ENCODE measurements around the gene PMPCA. TPM values are rescaled to one million over a fixed set of nuclear protein-coding genes. Genes with fewer than 3 reads are reported as not detected.

The PMPCA gene
- total RNA-seq, 2 donors from 2014 or later = 89.7 to 123 TPM

DNA sequence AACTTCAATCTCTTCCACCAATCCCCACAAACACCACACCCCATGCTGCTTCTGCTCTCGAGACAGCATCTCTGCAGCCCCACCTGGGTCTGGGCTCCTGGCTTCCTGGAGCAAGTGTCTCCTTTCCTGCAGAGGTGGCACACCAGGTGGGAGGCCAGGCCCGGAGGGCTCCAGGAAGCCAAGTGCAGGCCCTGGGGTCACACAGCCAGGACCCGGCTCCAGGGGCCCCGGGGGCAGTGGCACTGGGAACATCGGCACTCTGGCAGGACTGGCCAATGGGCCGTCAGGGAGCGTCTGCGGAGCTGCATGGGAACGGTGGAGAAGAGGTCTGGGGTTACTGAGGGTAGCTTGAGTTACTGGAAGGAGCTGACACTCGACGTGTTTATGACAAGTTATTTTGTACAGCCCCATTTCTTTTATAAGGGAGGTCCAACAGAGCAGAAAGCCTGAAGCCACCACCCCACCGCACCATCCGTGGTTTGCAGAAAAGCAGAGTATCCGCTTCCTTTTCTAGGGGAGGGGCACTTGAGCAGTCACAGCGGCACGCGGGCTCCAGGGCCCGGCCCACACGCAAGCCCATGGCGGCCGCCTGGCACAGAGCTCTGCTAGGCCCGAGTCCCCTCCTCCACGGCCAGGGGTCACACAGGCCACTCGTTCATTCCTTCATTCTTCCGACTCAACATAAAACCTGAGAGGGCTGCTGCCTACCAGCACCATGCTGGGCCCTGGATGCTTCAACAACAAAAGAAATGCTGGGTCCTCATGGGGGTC, 43.8 kb downstream of the PMPCA start:
- peaks cover 92% of the 10 kb centered on the region for H3K36me3 Mint-ChIP-seq (ENCODE audit: low read depth)
- no peak for ATAC-seq (replicated peaks)

DNA sequence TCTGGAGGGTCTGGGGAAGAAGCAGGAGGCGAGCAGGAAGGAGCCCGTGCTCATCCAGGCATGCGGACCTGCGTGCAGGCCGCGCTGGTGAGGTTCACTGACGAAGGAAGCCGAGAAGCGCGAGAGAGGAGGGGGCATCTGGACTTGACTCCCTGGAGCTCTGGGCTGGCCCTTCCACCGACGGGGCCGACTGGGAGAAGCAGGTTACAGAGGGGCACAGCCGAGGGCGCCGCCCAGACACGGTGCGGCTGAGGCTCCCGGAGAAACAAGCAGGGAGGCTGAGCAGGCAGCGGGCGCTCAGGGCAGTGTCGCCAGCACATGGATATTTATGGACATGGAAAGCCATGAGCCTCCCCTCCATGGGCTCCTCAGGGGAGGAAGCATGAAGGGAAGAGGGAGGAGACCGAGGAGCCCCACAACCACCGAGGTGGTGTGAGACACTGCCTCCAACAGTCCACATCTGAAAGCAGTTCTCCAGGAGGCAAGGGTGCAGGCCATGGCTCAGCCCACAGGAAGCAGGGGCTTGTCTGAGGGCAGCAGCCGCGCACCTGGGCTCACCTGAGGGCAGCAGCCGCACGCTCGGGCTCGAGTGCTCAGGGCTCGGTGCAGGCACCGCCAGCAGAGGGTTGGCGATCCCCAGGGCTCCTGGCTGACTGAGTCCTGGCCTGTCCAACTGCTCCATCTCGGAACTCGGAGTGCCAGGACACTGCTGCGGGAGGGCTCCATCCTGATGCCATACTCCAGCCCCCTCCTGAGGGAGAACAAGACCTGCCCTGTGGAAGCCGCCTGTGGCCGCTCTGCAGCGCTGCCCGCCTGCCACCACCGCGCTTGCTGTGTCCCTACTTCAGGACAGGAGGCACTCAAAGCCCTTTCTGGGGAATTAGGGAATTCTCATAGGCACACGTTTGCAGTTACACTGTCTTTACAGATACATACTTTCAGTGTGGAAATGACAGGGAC, 44.9 kb downstream of the PMPCA start:
- ATAC-seq (replicated peaks) = no peak
- Mint-ChIP-seq H3K27me3 (no peaks in the 10 kb centered on the region), H3K9me3 (no peaks in the 10 kb centered on the region), H3K4me3 (no peak overlapping the region), H3K4me1 (no peaks in the 10 kb centered on the region), H3K36me3 (ENCODE audit: low read depth) (peaks cover 95% of the 10 kb centered on the region), H3K27ac (no peak overlapping the region)

More for the DNA sequence above, 43.8 kb downstream of the PMPCA start:
- Mint-ChIP-seq H3K4me1 (no peaks in the 10 kb centered on the region), H3K27ac (no peak overlapping the region), H3K9me3 (no peaks in the 10 kb centered on the region), H3K27me3 (no peaks in the 10 kb centered on the region), H3K4me3 (no peak overlapping the region)

DNA sequence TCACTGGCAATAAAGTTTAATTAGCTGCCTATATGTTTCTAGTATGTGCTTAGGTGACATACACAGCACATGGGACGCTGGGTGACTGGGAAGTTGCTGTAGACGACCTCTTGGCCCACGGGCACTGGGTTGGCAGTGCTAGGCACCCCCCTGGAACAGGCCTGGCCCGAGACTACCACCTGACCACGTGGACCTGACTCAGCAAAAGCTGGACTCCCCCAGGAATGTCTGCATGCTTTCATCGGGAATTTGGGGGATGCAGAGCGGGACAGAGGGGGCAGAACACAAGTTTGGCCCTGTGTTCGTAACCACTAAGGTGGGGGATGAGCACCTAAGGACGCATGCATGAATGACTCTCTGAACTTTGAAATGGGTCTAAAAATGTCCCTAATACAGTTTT, 45.8 kb downstream of the PMPCA start:
- Mint-ChIP-seq H3K27me3 (no peaks in the 10 kb centered on the region), H3K27ac (no peak overlapping the region), H3K4me3 (no peak overlapping the region), H3K36me3 (ENCODE audit: low read depth) (peaks cover 95% of the 10 kb centered on the region), H3K9me3 (no peaks in the 10 kb centered on the region), H3K4me1 (no peaks in the 10 kb centered on the region)
- no peak for ATAC-seq (replicated peaks)

DNA sequence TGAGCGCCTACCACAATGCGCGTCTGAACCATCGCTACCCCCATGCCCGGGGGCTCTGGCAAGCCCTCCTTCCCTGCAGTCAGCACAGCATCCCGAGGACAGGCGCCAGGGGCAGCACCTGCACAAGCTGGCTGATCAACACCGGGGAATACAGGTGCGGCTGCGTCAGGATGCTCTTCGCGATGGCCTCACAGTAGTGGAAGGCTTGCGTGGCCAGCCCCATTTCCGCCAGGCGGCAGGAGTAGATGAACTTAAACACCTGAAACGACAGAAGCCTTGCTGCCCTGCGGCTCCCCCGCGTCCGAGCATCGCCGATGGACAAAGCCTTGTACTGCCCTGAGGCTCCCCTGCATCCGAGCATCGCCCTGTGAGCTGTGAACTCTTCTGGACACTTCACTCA, 46.9 kb downstream of the PMPCA start:
- Mint-ChIP-seq H3K4me3 (no peak overlapping the region), H3K36me3 (ENCODE audit: low read depth) (peaks cover 95% of the 10 kb centered on the region), H3K4me1 (no peaks in the 10 kb centered on the region), H3K9me3 (no peaks in the 10 kb centered on the region), H3K27me3 (no peaks in the 10 kb centered on the region), H3K27ac (no peak overlapping the region)
- no peak for ATAC-seq (replicated peaks)

DNA sequence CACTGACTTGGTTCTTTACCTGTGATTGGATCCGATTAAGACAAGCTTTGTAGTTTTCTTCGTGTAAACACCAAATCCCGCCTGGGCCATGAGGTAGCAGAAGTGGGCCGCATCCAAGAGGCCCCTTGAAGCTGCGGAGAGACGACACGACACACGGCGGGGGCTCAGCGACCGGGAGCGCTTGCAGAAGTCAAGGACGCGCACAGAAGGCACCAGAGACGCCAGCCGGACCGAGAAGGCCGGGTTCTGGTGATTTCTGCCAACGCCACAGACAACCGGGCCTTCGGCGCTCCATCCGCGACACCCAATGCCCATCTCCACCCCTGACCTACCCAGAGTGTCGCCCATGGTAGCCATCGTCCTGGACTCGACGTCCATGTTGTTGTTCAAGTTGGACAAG, 49.0 kb downstream of the PMPCA start:
- H3K4me1 Mint-ChIP-seq = no peaks in the 10 kb centered on the region
- no peak overlapping the region for H3K27ac Mint-ChIP-seq
- no peak overlapping the region for H3K4me3 Mint-ChIP-seq
- H3K27me3 Mint-ChIP-seq = no peaks in the 10 kb centered on the region
- no peak for ATAC-seq (replicated peaks)
- H3K9me3 Mint-ChIP-seq = no peaks in the 10 kb centered on the region
- peaks cover 94% of the 10 kb centered on the region for H3K36me3 Mint-ChIP-seq (ENCODE audit: low read depth)

DNA sequence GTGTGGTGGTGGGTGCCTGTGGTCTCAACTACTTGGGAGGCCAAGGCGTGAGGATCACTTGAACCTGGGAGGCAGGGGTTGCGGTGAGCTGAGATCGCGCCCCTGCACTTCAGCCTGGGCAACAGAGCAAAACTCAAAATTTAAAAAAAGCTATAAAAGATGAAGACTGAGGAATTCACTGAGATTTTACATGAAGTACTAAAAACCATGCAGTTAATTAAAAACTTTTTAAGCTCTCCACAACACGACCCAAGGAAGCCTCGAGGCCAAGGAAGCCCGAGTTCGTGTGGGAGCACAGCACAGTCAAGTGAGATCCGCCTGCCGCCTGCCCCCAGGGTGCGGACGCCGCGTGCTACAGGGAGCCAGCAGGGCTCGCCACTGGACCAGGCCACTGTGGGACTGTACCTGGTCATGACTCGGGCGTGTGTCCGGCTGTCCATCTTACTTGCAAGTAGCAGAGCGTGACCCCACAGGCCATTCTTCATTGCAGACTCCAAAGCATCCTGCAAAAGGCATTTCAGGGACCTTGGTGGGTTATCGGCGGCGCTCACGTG, 50.4 kb downstream of the PMPCA start:
- H3K27ac Mint-ChIP-seq = no peak overlapping the region
- peaks cover 97% of the 10 kb centered on the region for H3K36me3 Mint-ChIP-seq (ENCODE audit: low read depth)
- H3K4me3 Mint-ChIP-seq = no peak overlapping the region
- no peaks in the 10 kb centered on the region for H3K27me3 Mint-ChIP-seq
- H3K4me1 Mint-ChIP-seq = no peaks in the 10 kb centered on the region
- ATAC-seq (replicated peaks) = no peak
- no peaks in the 10 kb centered on the region for H3K9me3 Mint-ChIP-seq

DNA sequence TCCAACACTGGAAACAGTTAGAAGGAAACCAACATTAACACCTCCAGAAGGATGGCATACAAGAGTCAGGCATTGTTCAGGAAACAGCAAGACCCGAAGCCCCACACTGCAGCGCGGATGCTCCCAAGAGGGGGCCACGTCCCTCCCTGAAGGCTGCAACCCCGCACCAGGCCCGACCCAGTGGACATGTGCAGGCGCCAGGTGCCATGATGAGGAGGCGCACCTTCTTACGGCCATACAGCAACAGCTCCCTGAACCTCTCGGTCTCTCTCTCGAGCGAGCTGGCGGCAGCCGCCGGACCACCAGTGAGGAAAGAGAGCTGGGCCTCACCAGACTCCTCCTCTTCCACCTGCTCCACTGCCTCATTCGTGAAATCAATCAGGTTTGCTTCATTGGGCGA, 52.2 kb downstream of the PMPCA start:
- H3K36me3 Mint-ChIP-seq (ENCODE audit: low read depth) = peaks cover 97% of the 10 kb centered on the region
- no peaks in the 10 kb centered on the region for H3K4me1 Mint-ChIP-seq
- H3K4me3 Mint-ChIP-seq = no peak overlapping the region
- no peak for ATAC-seq (replicated peaks)
- H3K27ac Mint-ChIP-seq = no peak overlapping the region
- no peaks in the 10 kb centered on the region for H3K27me3 Mint-ChIP-seq
- no peaks in the 10 kb centered on the region for H3K9me3 Mint-ChIP-seq

DNA sequence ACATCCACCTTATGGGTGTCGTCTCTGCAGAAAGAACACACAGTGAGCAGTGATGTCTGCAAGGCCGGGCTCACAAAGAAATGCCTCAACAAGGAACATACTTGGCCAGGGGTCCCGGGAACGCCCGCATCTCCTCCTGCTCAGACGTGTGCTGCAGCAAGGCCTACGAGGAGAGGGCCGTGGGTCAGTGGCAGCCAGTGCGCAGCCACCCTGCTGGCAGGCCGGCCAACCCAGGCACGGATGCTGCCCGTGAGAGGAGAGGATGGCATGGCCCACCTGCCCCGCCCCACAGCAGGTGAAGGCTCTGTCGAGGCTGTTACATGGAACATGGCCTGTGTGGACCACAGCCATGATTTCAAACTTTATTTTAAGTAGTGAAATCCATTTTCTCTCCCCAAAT, 53.1 kb downstream of the PMPCA start:
- H3K27me3 Mint-ChIP-seq = no peaks in the 10 kb centered on the region
- no peaks in the 10 kb centered on the region for H3K9me3 Mint-ChIP-seq
- no peak overlapping the region for H3K27ac Mint-ChIP-seq
- no peak overlapping the region for H3K4me3 Mint-ChIP-seq
- no peaks in the 10 kb centered on the region for H3K4me1 Mint-ChIP-seq
- H3K36me3 Mint-ChIP-seq (ENCODE audit: low read depth) = peaks cover 97% of the 10 kb centered on the region
- no peak for ATAC-seq (replicated peaks)

DNA sequence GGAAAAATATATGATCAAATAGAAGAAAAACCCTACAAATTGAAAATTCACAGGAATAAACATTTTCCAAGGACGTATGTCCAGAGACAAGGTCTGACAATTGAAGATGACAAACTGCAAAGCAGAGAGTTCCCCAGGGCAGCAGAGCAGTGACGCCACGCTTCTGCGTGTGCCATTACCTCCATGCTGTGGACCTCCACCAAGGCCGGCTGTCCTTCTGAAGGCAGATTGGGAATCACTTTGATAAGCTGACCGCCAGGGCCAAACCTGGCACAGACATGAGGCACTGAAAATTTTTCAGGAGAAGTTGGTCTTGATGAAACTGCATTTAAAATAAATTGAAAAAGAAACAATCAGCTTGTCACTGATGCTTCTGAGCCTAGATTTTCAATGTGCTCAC, 53.8 kb downstream of the PMPCA start:
- no peak overlapping the region for H3K4me3 Mint-ChIP-seq
- ATAC-seq (replicated peaks) = no peak
- no peaks in the 10 kb centered on the region for H3K27me3 Mint-ChIP-seq
- H3K27ac Mint-ChIP-seq = no peak overlapping the region
- no peaks in the 10 kb centered on the region for H3K4me1 Mint-ChIP-seq
- no peaks in the 10 kb centered on the region for H3K9me3 Mint-ChIP-seq
- H3K36me3 Mint-ChIP-seq (ENCODE audit: low read depth) = peaks cover 97% of the 10 kb centered on the region

DNA sequence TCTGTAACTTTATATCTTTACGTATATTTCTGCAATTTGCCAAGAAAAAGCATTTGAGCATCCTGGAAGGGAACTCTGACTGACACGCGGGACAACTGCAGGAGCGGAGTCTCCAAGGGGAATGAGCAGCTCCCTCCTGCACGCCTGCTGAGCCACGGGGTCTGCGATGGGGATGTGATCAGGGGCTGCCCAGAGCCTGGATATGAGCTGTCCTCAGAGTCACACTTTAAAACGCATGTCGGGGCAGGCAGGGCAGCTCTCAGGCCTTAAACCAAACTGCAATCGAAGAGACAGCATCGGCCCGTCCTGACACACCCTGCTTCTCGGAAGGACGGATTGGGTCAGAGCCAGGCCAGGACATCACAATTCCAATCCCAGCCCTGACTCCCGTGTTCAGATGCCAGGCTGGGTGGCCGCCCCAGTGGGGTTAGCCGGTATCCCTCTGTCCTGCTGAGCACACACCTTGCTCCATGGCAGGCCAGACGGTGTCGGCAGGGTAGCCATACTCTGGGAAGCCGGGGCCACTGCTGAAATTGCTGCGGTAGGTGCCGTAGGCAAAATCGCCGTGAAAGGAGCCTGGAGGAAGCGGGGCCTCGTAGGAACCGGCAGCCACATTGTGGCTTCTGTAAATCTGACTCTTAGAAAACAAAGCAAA, 55.2 kb downstream of the PMPCA start:
- Mint-ChIP-seq H3K36me3 (ENCODE audit: low read depth) (peaks cover 99% of the 10 kb centered on the region), H3K4me3 (no peak overlapping the region)

DNA sequence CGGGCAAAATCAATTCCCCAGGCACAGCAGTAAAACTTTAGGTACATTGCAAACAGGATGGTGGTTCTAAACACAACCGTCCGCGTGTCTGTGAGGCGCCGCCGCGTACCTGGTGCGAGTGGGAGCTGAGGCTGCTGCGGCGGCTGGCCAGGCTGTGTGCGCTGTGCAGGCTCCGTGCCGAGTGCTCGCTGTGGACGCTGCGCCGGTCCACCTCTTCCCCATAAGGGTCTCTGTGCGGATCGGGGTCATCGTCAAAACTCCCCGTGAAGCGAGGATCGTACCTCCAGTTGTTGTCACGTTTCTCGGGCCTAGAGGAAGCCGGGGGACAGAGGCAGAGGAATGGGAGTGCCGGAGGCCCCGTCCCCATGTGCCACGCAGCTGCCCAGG, 55.7 kb downstream of the PMPCA start:
- Mint-ChIP-seq H3K4me1 (no peaks in the 10 kb centered on the region), H3K27me3 (no peaks in the 10 kb centered on the region), H3K9me3 (no peaks in the 10 kb centered on the region), H3K27ac (no peak overlapping the region), H3K4me3 (no peak overlapping the region), H3K36me3 (ENCODE audit: low read depth) (peaks cover 99% of the 10 kb centered on the region)
- no peak for ATAC-seq (replicated peaks)

More for the DNA sequence above, 55.2 kb downstream of the PMPCA start:
- no peak for ATAC-seq (replicated peaks)
- H3K27ac Mint-ChIP-seq = no peak overlapping the region
- H3K9me3 Mint-ChIP-seq = no peaks in the 10 kb centered on the region
- H3K4me1 Mint-ChIP-seq = no peaks in the 10 kb centered on the region
- no peaks in the 10 kb centered on the region for H3K27me3 Mint-ChIP-seq

DNA sequence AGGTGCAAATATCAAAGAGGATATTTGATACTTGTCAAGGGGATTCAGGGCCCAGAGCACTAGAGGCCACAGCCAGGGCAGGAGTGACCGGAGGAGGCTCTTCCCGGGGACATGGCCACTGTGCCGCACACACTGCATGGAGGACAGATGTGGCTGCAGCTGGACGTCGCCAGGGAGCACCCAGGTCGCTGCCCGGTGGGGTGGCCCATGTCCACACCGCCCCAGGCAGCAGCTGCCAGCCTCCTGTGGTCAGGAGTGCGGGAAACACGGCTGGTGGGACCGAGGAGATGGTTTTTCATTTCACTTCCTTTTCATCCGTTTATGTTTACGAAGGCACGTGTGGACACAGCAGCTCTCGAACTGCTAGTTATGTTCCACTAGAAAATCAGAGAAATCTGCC, 57.3 kb downstream of the PMPCA start:
- ATAC-seq (replicated peaks) = no peak
- H3K9me3 Mint-ChIP-seq = no peaks in the 10 kb centered on the region
- H3K4me3 Mint-ChIP-seq = no peak overlapping the region
- H3K27me3 Mint-ChIP-seq = no peaks in the 10 kb centered on the region
- peaks cover 100% of the 10 kb centered on the region for H3K36me3 Mint-ChIP-seq (ENCODE audit: low read depth)
- H3K4me1 Mint-ChIP-seq = no peaks in the 10 kb centered on the region
- H3K27ac Mint-ChIP-seq = no peak overlapping the region

DNA sequence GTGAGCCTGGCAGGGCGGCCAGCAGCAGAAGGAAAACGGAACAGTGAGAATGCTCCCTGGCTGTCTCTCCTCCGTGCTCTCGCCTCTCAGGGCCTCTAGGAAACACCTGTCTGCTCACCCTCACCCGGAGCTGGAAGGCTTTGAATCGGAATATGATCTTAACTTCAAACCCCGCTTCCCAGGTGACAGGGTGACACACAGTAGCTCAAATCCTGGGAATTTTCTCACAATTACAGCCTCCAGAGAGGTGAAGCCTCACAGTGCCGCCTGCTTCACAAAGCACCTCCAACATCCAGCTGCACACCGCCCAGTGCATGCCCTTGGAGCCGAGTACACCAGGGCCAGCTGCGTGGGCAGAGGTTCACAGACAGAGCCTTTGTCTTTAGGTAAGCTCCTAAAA, 59.9 kb downstream of the PMPCA start:
- Mint-ChIP-seq H3K27ac (no peak overlapping the region), H3K4me3 (no peak overlapping the region), H3K36me3 (ENCODE audit: low read depth) (peaks cover 96% of the 10 kb centered on the region), H3K4me1 (no peaks in the 10 kb centered on the region), H3K9me3 (no peaks in the 10 kb centered on the region), H3K27me3 (no peaks in the 10 kb centered on the region)
- no peak for ATAC-seq (replicated peaks)

DNA sequence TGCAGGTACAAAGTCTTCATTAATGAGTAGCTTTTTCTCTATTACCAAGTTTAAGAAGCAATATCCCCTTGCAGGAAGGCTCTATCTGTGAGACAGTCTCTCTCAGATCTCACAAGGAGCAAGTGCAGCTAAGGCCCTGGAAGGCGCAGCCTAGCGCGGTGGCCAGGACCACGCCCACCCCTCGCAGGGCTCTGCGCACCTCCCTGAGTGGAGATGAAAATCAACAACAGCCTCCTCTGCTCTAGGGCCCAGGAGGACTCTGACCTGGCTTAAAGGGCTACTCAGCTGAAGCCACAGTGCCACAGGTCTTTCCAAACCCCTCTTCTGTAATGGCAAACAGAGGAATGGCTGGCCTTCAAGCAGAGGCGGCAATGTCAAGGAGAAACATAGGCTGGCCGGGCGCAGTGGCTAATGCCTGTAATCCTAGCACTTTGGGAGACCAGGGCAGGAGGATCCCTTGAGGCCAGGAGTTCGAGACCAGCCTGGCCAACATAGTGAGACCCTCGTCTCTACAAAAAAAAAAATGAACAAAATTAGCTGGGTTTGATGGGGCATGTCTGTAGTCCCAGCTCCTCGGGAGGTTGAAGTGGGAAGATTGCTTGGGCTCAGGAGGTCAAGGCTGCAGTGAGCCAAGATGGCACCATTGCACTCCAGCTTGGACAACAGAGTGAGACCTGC, 60.5 kb downstream of the PMPCA start:
- H3K4me3 Mint-ChIP-seq = no peak overlapping the region
- H3K27ac Mint-ChIP-seq = no peak overlapping the region
- no peaks in the 10 kb centered on the region for H3K4me1 Mint-ChIP-seq
- H3K9me3 Mint-ChIP-seq = no peaks in the 10 kb centered on the region
- no peak for ATAC-seq (replicated peaks)
- no peaks in the 10 kb centered on the region for H3K27me3 Mint-ChIP-seq
- H3K36me3 Mint-ChIP-seq (ENCODE audit: low read depth) = peaks cover 96% of the 10 kb centered on the region

Measured in activated T-helper 17 cell treated with anti-CD3 and anti-CD28 coated beads, Interleukin-2, amount 50 U/mL, for 72 hours (primary cell).